GM18951 (cell line): ENCODE measurements around the gene ZNRF3.
"Not testable (repeated sequence)": the region's sequence is repeated elsewhere in the genome, so short reads cannot be mapped to it uniquely, and the experiment has no call there.

ENCODE experiments used
- POLR2A ChIP-seq: IDR thresholded peaks from 4 replicates; pipeline ENCODE4 v1.6.1; 2011; ENCODE audit warnings: mild to moderate bottlenecking; ENCODE audit not compliant: insufficient read length, insufficient read depth; ENCODE audit errors: extremely low read depth
- in situ Hi-C: fragments of 300-500 bp; cut with MboI; formaldehyde crosslinking; loops from one replicate; pipeline ENCODE4 v1.12.0; 2022; ENCODE audit warnings: low sequenced_read_pairs, mixed read lengths, inconsistent platforms; ENCODE audit not compliant: unreplicated experiment

Gene ZNRF3

DNA sequence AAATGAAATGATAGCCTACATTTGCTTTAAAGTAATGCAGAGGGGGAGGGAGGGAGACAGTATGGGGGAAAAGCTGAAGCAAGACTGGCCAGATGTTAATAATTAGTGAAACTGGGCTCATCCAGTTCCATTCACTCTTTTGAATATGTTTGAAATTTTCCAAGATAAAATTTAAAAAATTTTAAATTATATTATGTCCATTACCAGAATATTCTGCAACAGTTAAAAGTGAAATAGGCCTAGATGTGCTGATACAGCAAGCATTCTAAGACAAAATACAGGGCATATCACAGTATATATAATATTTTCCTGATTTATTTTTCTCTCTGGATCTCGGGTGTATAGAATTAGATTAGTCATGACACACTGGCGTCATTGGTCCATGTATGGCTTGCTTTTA, 13.6 kb upstream of the ZNRF3 start:
- no peak for TF ChIP-seq POLR2A
- in situ Hi-C loops: loop anchor here (25.0 kb wide), 1 partner anchor 368 kb away; no protein-coding TSS in a partner anchor

- no peak for TF ChIP-seq POLR2A
- in situ Hi-C loops: loop anchor here (25.0 kb wide), 1 partner anchor 364 kb away; no protein-coding TSS in a partner anchor
These were observed 10.0 kb upstream of the ZNRF3 start for GRCh38 chr22:28873183-28873963.

- TF ChIP-seq POLR2A: no peak
- in situ Hi-C loops: loop anchor here (25.0 kb wide), 1 partner anchor 363 kb away; no protein-coding TSS in a partner anchor
These were observed 9.3 kb upstream of the ZNRF3 start for GRCh38 chr22:28874061-28874460.

GRCh38 chr22:28874811-28875320, 8.5 kb upstream of the ZNRF3 start:
- in situ Hi-C loops: loop anchor here (25.0 kb wide), 1 partner anchor 362 kb away; no protein-coding TSS in a partner anchor

GRCh38 chr22:28882545-28882877, 861 bp upstream of the ZNRF3 start:
- TF ChIP-seq POLR2A: no peak
- in situ Hi-C loops: no loop called here

More at GRCh38 chr22:28874811-28875320, 8.5 kb upstream of the ZNRF3 start:
- no peak for TF ChIP-seq POLR2A

DNA sequence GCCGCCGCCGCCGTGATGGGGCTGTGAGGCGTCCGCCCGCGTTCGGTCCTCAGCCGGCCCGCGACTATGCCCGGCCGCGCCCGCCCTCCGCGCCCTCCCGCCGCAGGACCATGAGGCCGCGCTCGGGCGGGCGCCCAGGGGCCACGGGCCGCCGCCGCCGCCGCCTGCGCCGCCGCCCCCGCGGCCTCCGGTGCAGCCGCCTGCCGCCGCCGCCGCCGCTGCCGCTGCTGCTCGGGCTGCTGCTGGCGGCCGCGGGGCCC, 215 bp downstream of the ZNRF3 start:
- no peak for TF ChIP-seq POLR2A
- in situ Hi-C loops: no loop called here

DNA sequence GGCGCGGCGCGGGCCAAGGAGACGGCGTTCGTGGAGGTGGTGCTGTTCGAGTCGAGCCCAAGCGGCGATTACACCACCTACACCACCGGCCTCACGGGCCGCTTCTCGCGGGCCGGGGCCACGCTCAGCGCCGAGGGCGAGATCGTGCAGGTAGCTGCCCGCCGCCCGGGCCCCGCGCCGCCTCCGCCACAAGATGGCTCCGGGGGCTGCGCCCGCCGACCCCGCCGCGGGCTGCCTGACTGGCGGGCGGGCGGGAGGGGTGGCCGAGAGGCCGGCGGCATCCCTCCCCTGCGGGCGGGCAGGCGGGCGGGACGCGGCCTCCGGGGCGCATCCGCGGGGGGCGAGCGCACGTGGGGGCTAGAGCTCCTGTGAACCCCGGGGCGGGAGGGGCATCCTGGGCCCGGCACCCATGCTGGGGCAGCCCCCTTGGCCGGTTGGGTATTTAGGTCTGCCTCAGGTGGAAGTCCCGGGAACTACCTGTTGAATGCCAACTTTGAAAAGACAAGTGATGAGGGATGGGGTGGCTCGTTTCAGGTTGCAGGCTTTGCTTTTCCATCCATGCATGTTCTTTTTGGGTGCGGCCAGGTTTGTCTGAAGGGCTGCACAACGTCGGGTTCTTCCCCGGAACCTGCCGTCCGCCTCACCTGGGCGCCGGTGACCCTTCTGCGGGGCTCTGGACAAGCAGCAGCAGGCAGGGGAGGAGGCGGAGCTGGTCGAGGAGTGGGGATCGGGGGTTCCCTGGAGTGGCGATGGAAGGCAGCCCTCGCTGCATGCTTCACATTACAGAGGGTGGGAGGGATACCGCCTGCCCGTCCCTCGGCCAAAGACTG, 760 bp downstream of the ZNRF3 start:
- no peak for TF ChIP-seq POLR2A
- in situ Hi-C loops: no loop called here

DNA sequence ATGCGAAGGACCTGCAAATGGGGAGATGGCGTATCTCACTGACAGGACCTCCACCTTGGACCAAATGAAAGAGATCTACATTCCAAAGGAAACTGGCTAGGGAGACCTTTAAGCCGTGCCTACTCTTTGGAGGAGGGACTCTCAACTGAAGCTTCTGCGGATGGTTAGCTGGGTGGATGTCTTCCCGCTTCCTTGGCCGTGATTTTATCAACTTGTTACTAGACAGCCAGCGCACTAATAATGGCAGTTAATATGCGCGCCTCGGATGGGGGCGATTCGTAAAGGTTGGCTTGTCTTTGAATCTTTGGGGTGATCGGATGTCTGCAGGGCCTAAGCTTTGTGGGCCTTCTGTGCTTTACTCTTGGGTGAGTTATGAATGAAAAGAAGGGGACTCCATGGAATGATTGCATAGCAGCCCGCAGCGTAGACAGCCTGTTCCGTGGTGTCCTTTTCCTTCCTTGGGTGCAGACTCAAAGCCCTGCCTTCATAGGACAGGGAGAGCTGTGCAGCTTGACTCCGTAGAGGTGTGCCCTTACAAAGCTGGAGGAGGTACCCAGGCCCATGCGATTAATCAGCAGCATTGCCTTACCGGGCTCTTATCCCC, 1.5 kb downstream of the ZNRF3 start:
- in situ Hi-C loops: no loop called here
- no peak for TF ChIP-seq POLR2A

GRCh38 chr22:28885939-28886338, 2.6 kb downstream of the ZNRF3 start:
- in situ Hi-C loops: no loop called here
- no peak for TF ChIP-seq POLR2A

GRCh38 chr22:28886679-28887078, 3.3 kb downstream of the ZNRF3 start:
- in situ Hi-C loops: not testable (repeated sequence)

GRCh38 chr22:28887725-28888459, 4.5 kb downstream of the ZNRF3 start:
- in situ Hi-C loops: no loop called here
- no peak for TF ChIP-seq POLR2A

GRCh38 chr22:28889478-28890024, 6.2 kb downstream of the ZNRF3 start:
- TF ChIP-seq POLR2A: no peak
- in situ Hi-C loops: no loop called here

DNA sequence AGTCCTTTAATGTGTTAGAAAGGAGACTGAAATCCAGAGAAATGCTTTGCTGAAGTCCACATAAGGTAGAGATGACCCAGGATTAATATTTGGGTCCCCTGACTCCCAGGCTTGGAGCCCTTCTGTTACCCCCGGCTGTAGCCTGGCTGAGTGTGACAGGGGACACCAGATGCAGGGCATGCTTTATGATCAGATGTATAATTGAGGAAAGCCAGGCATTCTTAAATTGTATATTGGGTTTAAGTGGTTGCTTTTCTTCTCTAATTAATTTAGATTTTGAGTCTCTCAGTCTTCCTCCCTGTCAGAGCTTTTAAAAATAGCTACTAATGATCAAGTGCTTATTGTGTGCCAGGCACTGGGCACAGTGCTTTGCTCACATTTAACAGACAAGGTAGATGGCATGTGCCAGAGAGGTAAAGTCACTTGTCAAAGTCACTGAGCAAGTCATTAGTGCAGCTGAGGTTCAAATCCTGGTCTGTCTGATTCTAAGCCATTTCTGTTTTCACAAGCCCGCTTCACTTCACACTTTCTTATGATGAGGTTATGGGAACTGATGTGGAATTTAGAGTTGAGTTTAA, 7.9 kb downstream of the ZNRF3 start:
- TF ChIP-seq POLR2A: no peak
- in situ Hi-C loops: no loop called here
